K562 (cell line): ENCODE measurements around the gene GNAI2. TPM values are rescaled to one million over a fixed set of nuclear protein-coding genes. Genes with fewer than 3 reads are reported as not detected.
A peak's percentile ranks its signal among the peaks of the same experiment; 100 is the strongest.

Source experiments
- ATAC-seq: fragments of 200-7000 bp; cut with Tn5 transposase; 3 replicates; pipeline ENCODE4 v1.9.1; 2020; ENCODE audit warnings: moderate library complexity
- BruUV-seq: library from RNA; stranded (reverse); fragments of 400-500 nt; replicated peaks from 2 replicates; lab custom pipeline; 2021; lab: Mats Ljungman, UMichigan
- CTCF ChIA-PET: fragments of 300-600 bp; formaldehyde crosslinking; extraction: SDS; loops from one replicate; lab custom pipeline; 2021; ENCODE audit warnings: low intra/inter-chr PET ratio; lab: Yijun Ruan, JAX
- POLR2A ChIA-PET: fragments of 300-600, 350-650 bp; sonication (Branson Sonifier 250); formaldehyde crosslinking; extraction: SDS; loops from one replicate; lab custom pipeline; 2021; ENCODE audit warnings: antibody characterized with exemption, inconsistent platforms; lab: Yijun Ruan, JAX
- DNase-seq, 4 experiments: peaks; one replicate each; pipeline versions ENCODE4 v3.0.0 to v3.0.0-alpha.2; 2011 to 2018; ENCODE audit warnings: low spot score in 3 of 4, mixed read lengths in 3 of 4; ENCODE audit errors: extremely low read depth in 1 of 4
- FAIRE-seq: peaks from 2 replicates; lab custom pipeline; 2011; peaks lifted over from hg19 to GRCh38; lab: Jason Lieb, UNC
- H2AFZ ChIP-seq: 2 replicates; pipeline ENCODE4 v1.6.0; 2011; ENCODE audit warnings: low read depth, low read length, control low read depth, inconsistent platforms
- H3K27ac ChIP-seq: fragments of 200-600 bp; 3 replicates; pipeline ENCODE4 v1.8.0; 2011; ENCODE audit warnings: low read depth, mild to moderate bottlenecking, control low read depth, inconsistent platforms, low read length, moderate library complexity, mixed read lengths; ENCODE audit errors: extremely low read depth
- H3K27me3 ChIP-seq, 2 experiments: fragments of 300-600 bp in 1 of 2; 2 replicates in 1 of 2; 3 replicates in 1 of 2; pipeline versions ENCODE4 v1.6.0 to v1.8.0; 2011; ENCODE audit warnings: inconsistent platforms in 2 of 2, low read length in 2 of 2, mild to moderate bottlenecking in 1 of 2, mixed read lengths in 1 of 2, moderate library complexity in 1 of 2; ENCODE audit not compliant: control insufficient read depth in 2 of 2, insufficient read depth in 2 of 2
- H3K36me3 ChIP-seq: fragments of 300-600 bp; 3 replicates; pipeline ENCODE4 v1.8.0; 2011; ENCODE audit warnings: mild to moderate bottlenecking, low read length, inconsistent platforms; ENCODE audit not compliant: control insufficient read depth, insufficient read depth
- H3K4me1 ChIP-seq, 2 experiments: fragments of 200-600 bp in 1 of 2; replicated peaks in 1 of 2; 2 replicates in 1 of 2; 3 replicates in 1 of 2; pipeline versions ENCODE4 v1.5.1 to v1.8.0; 2011; ENCODE audit warnings: inconsistent platforms in 2 of 2, low read length in 2 of 2, mild to moderate bottlenecking in 1 of 2, mixed read lengths in 1 of 2, moderate library complexity in 1 of 2; ENCODE audit not compliant: control insufficient read depth in 2 of 2, insufficient read depth in 2 of 2
- H3K4me2 ChIP-seq: 2 replicates; pipeline ENCODE4 v1.6.1; 2011; ENCODE audit warnings: low read length, control low read depth, inconsistent platforms, mixed read lengths; ENCODE audit not compliant: insufficient read depth
- H3K4me3 ChIP-seq: fragments of 200-600 bp; sonication (generic), shearing (Covaris generic); 2 replicates; pipeline ENCODE4 v1.5.1; 2016; ENCODE audit warnings: control low read depth, inconsistent platforms
- H3K79me2 ChIP-seq: fragments of 200-600 bp; 3 replicates; pipeline ENCODE4 v1.8.0; 2011; ENCODE audit warnings: low read length, inconsistent platforms; ENCODE audit not compliant: control insufficient read depth, insufficient read depth
- H3K9ac ChIP-seq, 2 experiments: 2 replicates each; pipeline versions ENCODE4 v1.6.0 to v1.6.1; 2011; ENCODE audit warnings: low read depth in 2 of 2, low read length in 2 of 2, control low read depth in 1 of 2, inconsistent platforms in 1 of 2, mild to moderate bottlenecking in 1 of 2, mixed read lengths in 1 of 2; ENCODE audit not compliant: insufficient read depth in 1 of 2
- H3K9me1 ChIP-seq: one replicate; pipeline ENCODE4 v1.6.0; 2011; ENCODE audit warnings: inconsistent platforms, mild to moderate bottlenecking, low read length, moderate library complexity; ENCODE audit not compliant: control insufficient read depth, insufficient read depth
- H3K9me3 ChIP-seq: replicated peaks from 2 replicates; pipeline ENCODE4 v1.5.1; 2011; ENCODE audit warnings: low read depth, low read length, inconsistent platforms; ENCODE audit not compliant: control insufficient read depth, insufficient read depth
- H4K20me1 ChIP-seq: replicated peaks from 2 replicates; pipeline ENCODE4 v1.6.1; 2011; ENCODE audit warnings: low read length, inconsistent platforms, mixed read lengths; ENCODE audit not compliant: control insufficient read depth, insufficient read depth
- ADNP ChIP-seq: fragments of 200-800 bp; sonication (Bioruptor generic); IDR thresholded peaks from 2 replicates; pipeline ENCODE4 v1.6.1; 2016; ENCODE audit warnings: missing genetic modification characterization, missing compliant biosample characterization
- BCL6 ChIP-seq: fragments of 250-450 bp; sonication (Bioruptor Pico); IDR thresholded peaks from 2 replicates; pipeline ENCODE4 v1.4.0; 2020
- CBFA2T2 ChIP-seq: fragments of 450-650 bp; conservative IDR thresholded peaks from 2 replicates; pipeline ENCODE4 v1.6.1; 2017; ENCODE audit warnings: mild to moderate bottlenecking
- CBFA2T3 ChIP-seq: fragments of 450-650 bp; IDR thresholded peaks from 2 replicates; pipeline ENCODE4 v1.6.1; 2017
- ELF2 ChIP-seq: fragments of 250-450 bp; sonication (Bioruptor Pico); IDR thresholded peaks from 2 replicates; pipeline ENCODE4 v1.5.0; 2021; ENCODE audit warnings: mild to moderate bottlenecking
- HDAC1 ChIP-seq, 2 experiments: fragments of 450-650 bp; IDR thresholded peaks; 2 replicates each; pipeline ENCODE4 v1.6.1; 2016 to 2017; ENCODE audit warnings: inconsistent platforms in 1 of 2, mild to moderate bottlenecking in 1 of 2, moderate library complexity in 1 of 2
- MCM7 ChIP-seq, 2 experiments: fragments of 450-650 bp; IDR thresholded peaks; 2 replicates each; pipeline ENCODE4 v1.6.1; 2016 to 2018
- MECOM ChIP-seq: fragments of 250-450 bp; sonication (Bioruptor Pico); IDR thresholded peaks from 2 replicates; pipeline ENCODE4 v1.8.0; 2022; ENCODE audit warnings: inconsistent platforms
- NFIC ChIP-seq: fragments of 450-650 bp; IDR thresholded peaks from 2 replicates; pipeline ENCODE4 v1.6.1; 2017; ENCODE audit warnings: mild to moderate bottlenecking, inconsistent platforms
- NRF1 ChIP-seq, 2 experiments: fragments of 450-650 bp; IDR thresholded peaks in 1 of 2; conservative IDR thresholded peaks in 1 of 2; 2 replicates each; pipeline ENCODE4 v1.6.1; 2014; ENCODE audit warnings: mild to moderate bottlenecking in 2 of 2
- NUFIP1 ChIP-seq: fragments of 450-650 bp; IDR thresholded peaks from 2 replicates; pipeline ENCODE4 v1.6.1; 2018; ENCODE audit not compliant: partially characterized antibody
- POLR2AphosphoS5 ChIP-seq: IDR thresholded peaks from 2 replicates; pipeline ENCODE4 v1.6.1; 2011; ENCODE audit warnings: mild to moderate bottlenecking, low read depth, low read length, moderate library complexity; ENCODE audit not compliant: control insufficient read depth, insufficient read depth
- RCOR1 ChIP-seq, 2 experiments: IDR thresholded peaks; 2 replicates each; pipeline ENCODE4 v1.6.1; 2012; ENCODE audit warnings: low read depth in 2 of 2, low read length in 2 of 2, borderline replicate concordance in 1 of 2, improper control_type of control experiment in 1 of 2
- SMAD2 ChIP-seq: fragments of 150-350 bp; IDR thresholded peaks from 2 replicates; pipeline ENCODE4 v1.6.1; 2014; ENCODE audit warnings: low read depth, mild to moderate bottlenecking, low read length
- TEAD1 ChIP-seq, 2 experiments: fragments of 450-650 bp in 1 of 2; sonication (generic) in 1 of 2; formaldehyde crosslinking; IDR thresholded peaks; 2 replicates each; pipeline versions ENCODE4 v1.4.0 to v1.8.0; 2020 to 2022; ENCODE audit warnings: mild to moderate bottlenecking in 2 of 2, missing genetic modification reagents in 1 of 2
- TEAD4 ChIP-seq, 2 experiments: sonication (generic) in 1 of 2; formaldehyde crosslinking in 1 of 2; IDR thresholded peaks; 2 replicates each; pipeline versions ENCODE4 v1.6.1 to v1.8.0; 2012 to 2022; ENCODE audit warnings: borderline replicate concordance in 1 of 2, inconsistent platforms in 1 of 2, low read length in 1 of 2, mild to moderate bottlenecking in 1 of 2, missing genetic modification reagents in 1 of 2
- ZNF311 ChIP-seq: fragments of 250-450 bp; sonication (Bioruptor Pico); IDR thresholded peaks from 2 replicates; pipeline ENCODE4 v1.4.0; 2020; ENCODE audit warnings: mild to moderate bottlenecking, moderate library complexity
- whole genome bisulfite sequencing: fragments of 100-300 bp; shearing (Covaris generic); methylation state at CpG from one replicate; pipeline ENCODE4 v1.1.6; 2016; ENCODE audit warnings: low coverage, mixed read lengths; ENCODE audit not compliant: insufficient coverage; ENCODE audit errors: missing lambda C conversion rate; 5-methylcytosine and 5-hydroxymethylcytosine counted together
- in situ Hi-C: fragments of 300-500 bp; cut with MboI; formaldehyde crosslinking; loops from 4 replicates; pipeline ENCODE4 v1.15.0; 2018; ENCODE audit warnings: inconsistent platforms, mixed read lengths
- intact Hi-C: fragments of 100-400 bp; cut with micrococcal nuclease; formaldehyde crosslinking; loops from 2 replicates; pipeline ENCODE4 v1.14.2; 2022
- polyA plus RNA-seq, 8 experiments: library from polyadenylated mRNA; depleted of rRNA in 4 of 8; stranded (reverse) in 5 of 8; unstranded in 3 of 8; fragments of >200 nt; fragmentation: Nextera tagmentation in 2 of 8; fragmentation: Illumina TruSeq in 1 of 8; extraction: Ambion mirVana in 2 of 8; extraction: Trizol in 1 of 8; gene quantifications; 2 replicates each; pipeline versions ENCODE4 v1.2.1 to v1.2.3, GENCODE V29; 2011 to 2014; ENCODE audit warnings: inconsistent platforms in 1 of 8, missing spikeins in 1 of 8
- total RNA-seq, 7 experiments: library from RNA; depleted of rRNA in 6 of 7; stranded (reverse); fragments of >200 nt in 6 of 7; fragmentation: Illumina TruSeq in 2 of 7; extraction: Trizol in 2 of 7; gene quantifications; 2 replicates each; pipeline versions ENCODE4 v1.2.1 to v1.2.3, GENCODE V29; 2011 to 2021; ENCODE audit warnings: low replicate concordance in 1 of 7
- TF ChIP-seq, protein P1 (sequence below): sonication (generic); formaldehyde crosslinking; IDR thresholded peaks from 2 replicates; pipeline ENCODE4 v1.8.1; 2023; ENCODE audit warnings: mild to moderate bottlenecking, missing genetic modification reagents
- TF ChIP-seq, protein P2 (sequence below): fragments of 250-450 bp; sonication (Bioruptor Pico); IDR thresholded peaks from 2 replicates; pipeline ENCODE4 v1.8.0; 2021; ENCODE audit warnings: moderate library complexity, mild to moderate bottlenecking, inconsistent platforms
- TF ChIP-seq, protein P3 (sequence below): fragments of 150-350 bp; conservative IDR thresholded peaks from 2 replicates; pipeline ENCODE4 v1.6.1; 2014; ENCODE audit warnings: low read length

GNAI2 gene
- total and polyA plus RNA-seq, 9 of the 15 experiments (the other 6 are each of a cell fraction or from before 2014, with no cell fraction given) = 1.1 to 72.2 (median 42.7) TPM

DNA sequence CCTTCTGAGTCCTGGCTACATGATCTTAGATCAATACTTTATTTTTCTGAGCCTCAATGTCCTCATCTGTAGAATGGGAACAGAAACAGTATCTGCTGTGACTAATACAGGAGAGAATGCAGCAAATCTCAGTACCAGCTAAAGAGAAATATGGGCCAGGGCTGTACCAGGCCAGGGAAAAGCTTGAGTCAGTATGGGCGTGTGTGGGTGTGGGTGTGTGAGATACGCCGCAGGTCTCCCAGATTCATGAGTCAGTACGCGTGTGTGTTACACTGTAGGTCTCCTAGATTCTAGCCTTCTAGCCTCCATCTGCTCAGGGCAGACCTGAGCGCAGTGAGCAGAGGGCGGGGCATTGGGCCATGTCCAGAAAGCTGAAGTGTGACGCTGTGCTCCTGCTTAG, 15.2 kb downstream of the GNAI2 start:
- ATAC-seq = no peak
- TF ChIP-seq CBFA2T2 (peak; percentile 60), TEAD4 (IDR thresholded peaks at IDR 0.05; ENCODE audit: low read length) (peak; percentile 62), TEAD4 (CRISPR knock-in tag; IDR thresholded peaks at IDR 0.05; ENCODE audit: borderline replicate concordance) (no peak), BCL6 (no peak), ADNP (no peak), CBFA2T3 (peak; percentile 81), RCOR1 (IDR thresholded peaks at IDR 0.05; ENCODE audit: borderline replicate concordance in 1 of 2, low read depth in 2 of 2, low read length in 2 of 2) (peak; percentile 19 to 72; a peak in 3 of 4 replicates), NUFIP1 (no peak), HDAC1 (IDR thresholded peaks at IDR 0.05) (peak in 1 of 2 experiments; percentile 73; a peak in 2 of 4 replicates), MECOM (no peak), POLR2AphosphoS5 (no peak), ELF2 (CRISPR knock-in tag) (no peak), SMAD2 (no peak), ZNF311 (CRISPR knock-in tag) (no peak), TEAD1 (CRISPR knock-in tag; IDR thresholded peaks at IDR 0.05) (0 out of 4 replicates have a peak, but pooled peaks of 1 of the 2 experiments have one; percentile 51), NRF1 (conservative IDR thresholded peaks at IDR 0.05 in 1 of 2, IDR thresholded peaks at IDR 0.05 in 1 of 2) (no peak), NFIC (peak; percentile 35; the same call in 1 of the 2 replicates), MCM7 (IDR thresholded peaks at IDR 0.05) (no peak)
- TF ChIP-seq, protein P1, sequence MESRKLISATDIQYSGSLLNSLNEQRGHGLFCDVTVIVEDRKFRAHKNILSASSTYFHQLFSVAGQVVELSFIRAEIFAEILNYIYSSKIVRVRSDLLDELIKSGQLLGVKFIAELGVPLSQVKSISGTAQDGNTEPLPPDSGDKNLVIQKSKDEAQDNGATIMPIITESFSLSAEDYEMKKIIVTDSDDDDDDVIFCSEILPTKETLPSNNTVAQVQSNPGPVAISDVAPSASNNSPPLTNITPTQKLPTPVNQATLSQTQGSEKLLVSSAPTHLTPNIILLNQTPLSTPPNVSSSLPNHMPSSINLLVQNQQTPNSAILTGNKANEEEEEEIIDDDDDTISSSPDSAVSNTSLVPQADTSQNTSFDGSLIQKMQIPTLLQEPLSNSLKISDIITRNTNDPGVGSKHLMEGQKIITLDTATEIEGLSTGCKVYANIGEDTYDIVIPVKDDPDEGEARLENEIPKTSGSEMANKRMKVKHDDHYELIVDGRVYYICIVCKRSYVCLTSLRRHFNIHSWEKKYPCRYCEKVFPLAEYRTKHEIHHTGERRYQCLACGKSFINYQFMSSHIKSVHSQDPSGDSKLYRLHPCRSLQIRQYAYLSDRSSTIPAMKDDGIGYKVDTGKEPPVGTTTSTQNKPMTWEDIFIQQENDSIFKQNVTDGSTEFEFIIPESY (CRISPR knock-in tag) = 0 out of 2 replicates have a peak, but pooled peaks have one; percentile 22
- TF ChIP-seq, protein P2, sequence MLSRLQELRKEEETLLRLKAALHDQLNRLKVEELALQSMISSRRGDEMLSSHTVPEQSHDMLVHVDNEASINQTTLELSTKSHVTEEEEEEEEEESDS (CRISPR knock-in tag) = no peak
- TF ChIP-seq, protein P3, sequence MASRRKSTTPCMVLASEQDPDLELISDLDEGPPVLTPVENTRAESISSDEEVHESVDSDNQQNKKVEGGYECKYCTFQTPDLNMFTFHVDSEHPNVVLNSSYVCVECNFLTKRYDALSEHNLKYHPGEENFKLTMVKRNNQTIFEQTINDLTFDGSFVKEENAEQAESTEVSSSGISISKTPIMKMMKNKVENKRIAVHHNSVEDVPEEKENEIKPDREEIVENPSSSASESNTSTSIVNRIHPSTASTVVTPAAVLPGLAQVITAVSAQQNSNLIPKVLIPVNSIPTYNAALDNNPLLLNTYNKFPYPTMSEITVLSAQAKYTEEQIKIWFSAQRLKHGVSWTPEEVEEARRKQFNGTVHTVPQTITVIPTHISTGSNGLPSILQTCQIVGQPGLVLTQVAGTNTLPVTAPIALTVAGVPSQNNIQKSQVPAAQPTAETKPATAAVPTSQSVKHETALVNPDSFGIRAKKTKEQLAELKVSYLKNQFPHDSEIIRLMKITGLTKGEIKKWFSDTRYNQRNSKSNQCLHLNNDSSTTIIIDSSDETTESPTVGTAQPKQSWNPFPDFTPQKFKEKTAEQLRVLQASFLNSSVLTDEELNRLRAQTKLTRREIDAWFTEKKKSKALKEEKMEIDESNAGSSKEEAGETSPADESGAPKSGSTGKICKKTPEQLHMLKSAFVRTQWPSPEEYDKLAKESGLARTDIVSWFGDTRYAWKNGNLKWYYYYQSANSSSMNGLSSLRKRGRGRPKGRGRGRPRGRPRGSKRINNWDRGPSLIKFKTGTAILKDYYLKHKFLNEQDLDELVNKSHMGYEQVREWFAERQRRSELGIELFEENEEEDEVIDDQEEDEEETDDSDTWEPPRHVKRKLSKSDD = no peak

More for the DNA sequence above, 15.2 kb downstream of the GNAI2 start:
- H2AFZ ChIP-seq = no peak overlapping the region
- ChIA-PET CTCF (no interaction called here), POLR2A (no interaction called here)
- H3K4me2 ChIP-seq = no peak overlapping the region
- H4K20me1 ChIP-seq = no peaks in the 10 kb centered on the region
- peak overlapping the region in 1 of 2 experiments; percentile 78; a peak in 2 of 4 replicates for H3K9ac ChIP-seq
- peak in 3 of 4 experiments; percentile 33 to 50 (median 46) for DNase-seq
- no peak overlapping the region for H3K27ac ChIP-seq
- no peaks in the 10 kb centered on the region for H3K9me3 ChIP-seq
- intact Hi-C loops (no loop called here), in situ Hi-C loops (no loop called here)
- WGBS = 38% methylated on average over 5 of the region's 8 CpGs
- no peaks in the 10 kb centered on the region for H3K9me1 ChIP-seq
- BruUV-seq = no TSS peak
- peaks cover 13% of the 10 kb centered on the region for H3K79me2 ChIP-seq
- no peaks in the 10 kb centered on the region for H3K27me3 ChIP-seq
- FAIRE-seq = peak; percentile 69
- no peak overlapping the region for H3K4me3 ChIP-seq
- peaks cover 11% of the 10 kb centered on the region; the same call in 2 of the 3 replicates for H3K36me3 ChIP-seq
- H3K4me1 ChIP-seq = peaks cover 12 to 24% of the 10 kb centered on the region in 2 experiments
